ENCODE measurements around the gene BPIFB6. TPM values are rescaled to one million over a fixed set of nuclear protein-coding genes. Genes with fewer than 3 reads are reported as not detected.

The BPIFB6 gene
- total and polyA plus RNA-seq, 7 donors = not detected

GRCh38 chr20:33072362-33072761 lies 40.9 kb downstream of the BPIFB6 start:
- ATAC-seq (no peak), DNase-seq (no peak)
- peaks cover 0 to 10% (median 0%) of the 10 kb centered on the region in 3 donors for H3K27me3 ChIP-seq (ENCODE audit: insufficient read depth in 3 of 3, low read length in 2 of 3)
- H3K27ac ChIP-seq = no peak overlapping the region
- H3K9me3 ChIP-seq = no peaks in the 10 kb centered on the region
- WGBS, 3 donors = 86 to 90% (median 88%) methylated on average over 4 of the region's 4 CpGs
- no peak for TF ChIP-seq CTCF (IDR thresholded peaks at IDR 0.05)
- no peak overlapping the region for H3K4me3 ChIP-seq
- no peaks in the 10 kb centered on the region for H3K36me3 ChIP-seq (ENCODE audit: insufficient read depth in 1 of 2, low read depth in 1 of 2)
- intact Hi-C loops (cut with DNase I) = no loop called here
- H3K4me1 ChIP-seq = no peaks in the 10 kb centered on the region

GRCh38 chr20:33072813-33073212 lies 41.4 kb downstream of the BPIFB6 start:
- Histone ChIP-seq H3K27ac (no peak overlapping the region), H3K4me3 (no peak overlapping the region), H3K9me3 (no peaks in the 10 kb centered on the region), H3K36me3 (ENCODE audit: insufficient read depth in 1 of 2, low read depth in 1 of 2) (no peaks in the 10 kb centered on the region), H3K4me1 (no peaks in the 10 kb centered on the region), H3K27me3 (ENCODE audit: insufficient read depth in 3 of 3, low read length in 2 of 3) (peaks cover 0 to 14% (median 0%) of the 10 kb centered on the region in 3 donors)
- DNase-seq = no peak
- TF ChIP-seq CTCF (IDR thresholded peaks at IDR 0.05) = no peak
- ATAC-seq = no peak
- WGBS, 3 donors = 76 to 86% (median 78%) methylated on average over 2 of the region's 2 CpGs
- intact Hi-C loops (cut with DNase I) = no loop called here

GRCh38 chr20:33074675-33075074 lies 43.2 kb downstream of the BPIFB6 start:
- no peak for ATAC-seq
- WGBS, 3 donors = 74 to 84% (median 79%) methylated on average over 2 of the region's 2 CpGs
- Histone ChIP-seq H3K27ac (no peak overlapping the region), H3K4me1 (no peaks in the 10 kb centered on the region), H3K36me3 (ENCODE audit: insufficient read depth in 1 of 2, low read depth in 1 of 2) (no peaks in the 10 kb centered on the region), H3K9me3 (no peaks in the 10 kb centered on the region), H3K27me3 (ENCODE audit: insufficient read depth in 3 of 3, low read length in 2 of 3) (peaks cover 0 to 15% (median 0%) of the 10 kb centered on the region in 3 donors), H3K4me3 (no peak overlapping the region)
- no peak for DNase-seq
- intact Hi-C loops (cut with DNase I) = no loop called here
- no peak for TF ChIP-seq CTCF (IDR thresholded peaks at IDR 0.05)

GRCh38 chr20:33075281-33075680 lies 43.8 kb downstream of the BPIFB6 start:
- ATAC-seq (no peak), DNase-seq (no peak)
- intact Hi-C loops (cut with DNase I) = no loop called here
- Histone ChIP-seq H3K27ac (no peak overlapping the region), H3K4me3 (no peak overlapping the region), H3K9me3 (no peaks in the 10 kb centered on the region), H3K27me3 (ENCODE audit: insufficient read depth in 3 of 3, low read length in 2 of 3) (peaks cover 0 to 15% (median 0%) of the 10 kb centered on the region in 3 donors), H3K4me1 (no peaks in the 10 kb centered on the region), H3K36me3 (ENCODE audit: insufficient read depth in 1 of 2, low read depth in 1 of 2) (no peaks in the 10 kb centered on the region)
- no peak for TF ChIP-seq CTCF (IDR thresholded peaks at IDR 0.05)
- 38 to 40% (median 39%) methylated on average over 6 of the region's 6 CpGs for WGBS, 3 donors

- intact Hi-C loops (cut with DNase I) = no loop called here
- no peak overlapping the region for H3K4me3 ChIP-seq
- TF ChIP-seq CTCF (IDR thresholded peaks at IDR 0.05) = peak; percentile 8
- WGBS, 3 donors = 54 to 58% (median 57%) methylated on average over 6 of the region's 6 CpGs
- no peak overlapping the region for H3K27ac ChIP-seq
- no peaks in the 10 kb centered on the region for H3K9me3 ChIP-seq
- no peak for DNase-seq
- ATAC-seq = no peak
- no peaks in the 10 kb centered on the region for H3K36me3 ChIP-seq (ENCODE audit: insufficient read depth in 1 of 2, low read depth in 1 of 2)
- peaks cover 0 to 17% (median 0%) of the 10 kb centered on the region in 3 donors for H3K27me3 ChIP-seq (ENCODE audit: insufficient read depth in 3 of 3, low read length in 2 of 3)
- no peaks in the 10 kb centered on the region for H3K4me1 ChIP-seq
Observed at GRCh38 chr20:33076662-33077372, 45.4 kb downstream of the BPIFB6 start.
